Caco-2 (cell line): ENCODE data around the gene SRRM2. TPM values are rescaled to one million over a fixed set of nuclear protein-coding genes. Genes with fewer than 3 reads are reported as not detected.

Experiments
- BruUV-seq: library from RNA; stranded (reverse); fragments of 400-500 nt; replicated peaks from 2 replicates; lab custom pipeline; 2021; lab: Mats Ljungman, UMichigan
- CTCF ChIA-PET: fragments of 300-600 bp; sonication (Branson Sonifier 250); formaldehyde crosslinking; loops from one replicate; lab custom pipeline; 2022; ENCODE audit warnings: antibody characterized with exemption; lab: Charles Lee
- POLR2A ChIA-PET: fragments of 300-600 bp; sonication (Branson Sonifier 250); formaldehyde crosslinking; loops from one replicate; lab custom pipeline; 2022; ENCODE audit warnings: antibody characterized with exemption; lab: Charles Lee
- DNase-seq, 2 experiments: peaks; one replicate each; pipeline versions ENCODE4 v3.0.0 to v3.0.0-alpha.2; 2020 to 2022
- H3K27me3 ChIP-seq: replicated peaks from 2 replicates; pipeline ENCODE4 v1.6.0; 2011; ENCODE audit warnings: low read length; ENCODE audit not compliant: control insufficient read depth, insufficient read depth
- H3K36me3 ChIP-seq: 2 replicates; pipeline ENCODE4 v1.5.1; 2011; ENCODE audit warnings: low read length; ENCODE audit not compliant: control insufficient read depth, insufficient read depth
- H3K4me1 ChIP-seq: fragments of 250-450 bp; sonication (Bioruptor Pico); 2 replicates; pipeline ENCODE4 v1.5.1; 2020; ENCODE audit warnings: mild to moderate bottlenecking
- H3K4me3 ChIP-seq: 2 replicates; pipeline ENCODE4 v1.5.1; 2011; ENCODE audit warnings: low read depth, mild to moderate bottlenecking, control low read depth, low read length
- H3K9me3 ChIP-seq: fragments of 250-450 bp; sonication (Bioruptor Pico); 2 replicates; pipeline ENCODE4 v1.5.1; 2020; ENCODE audit warnings: mild to moderate bottlenecking, moderate library complexity
- H3K27ac Mint-ChIP-seq: one replicate; pipeline ENCODE4 v1.8.0; 2022; ENCODE audit warnings: mixed read lengths; ENCODE audit not compliant: unreplicated experiment
- H3K27me3 Mint-ChIP-seq: one replicate; pipeline ENCODE4 v1.8.0; 2022; ENCODE audit warnings: mixed read lengths; ENCODE audit not compliant: insufficient read depth, unreplicated experiment
- H3K36me3 Mint-ChIP-seq: one replicate; pipeline ENCODE4 v1.8.0; 2022; ENCODE audit warnings: mild to moderate bottlenecking, mixed read lengths; ENCODE audit not compliant: insufficient read depth, unreplicated experiment
- H3K4me1 Mint-ChIP-seq: one replicate; pipeline ENCODE4 v1.8.0; 2022; ENCODE audit warnings: low read depth, mixed read lengths; ENCODE audit not compliant: unreplicated experiment
- H3K4me3 Mint-ChIP-seq: one replicate; pipeline ENCODE4 v1.8.0; 2022; ENCODE audit warnings: mild to moderate bottlenecking, moderate library complexity, mixed read lengths; ENCODE audit not compliant: unreplicated experiment
- H3K9me3 Mint-ChIP-seq: one replicate; pipeline ENCODE4 v1.8.0; 2022; ENCODE audit warnings: mixed read lengths; ENCODE audit not compliant: unreplicated experiment
- CTCF ChIP-seq, 2 experiments: fragments of 200-600 bp in 1 of 2; IDR thresholded peaks; 1 replicate in 1 of 2; 2 replicates in 1 of 2; pipeline versions ENCODE4 v1.5.1 to v1.8.0; 2011 to 2022; ENCODE audit warnings: antibody characterized with exemption in 1 of 2, control low read depth in 1 of 2, inconsistent platforms in 1 of 2, low read depth in 1 of 2, low read length in 1 of 2, mild to moderate bottlenecking in 1 of 2, moderate library complexity in 1 of 2; ENCODE audit not compliant: insufficient read depth in 1 of 2, severe bottlenecking in 1 of 2, unreplicated experiment in 1 of 2
- intact Hi-C: fragments of 100-400 bp; cut with micrococcal nuclease; formaldehyde crosslinking; loops from one replicate; pipeline ENCODE4 v1.10.0; 2022; ENCODE audit not compliant: unreplicated experiment
- total RNA-seq: library from RNA; stranded (reverse); gene quantifications from 2 replicates; pipeline ENCODE4 v1.2.3, GENCODE V29; 2022

SRRM2 gene
- total RNA-seq, 1 experiment from 2014 or later, result 332 TPM

- Mint-ChIP-seq H3K4me3 (no peak overlapping the region), H3K9me3 (no peaks in the 10 kb centered on the region), H3K27ac (no peak overlapping the region), H3K4me1 (peaks cover 16% of the 10 kb centered on the region), H3K36me3 (peaks cover 4% of the 10 kb centered on the region), H3K27me3 (no peaks in the 10 kb centered on the region)
- H3K27me3 ChIP-seq, result no peaks in the 10 kb centered on the region
- POLR2A ChIA-PET, result interaction anchor here (0.7 kb wide), 1 partner anchor 85 kb away, joined by 5 read pairs; no protein-coding TSS in a partner anchor
- no peak for TF ChIP-seq CTCF (IDR thresholded peaks at IDR 0.05; ENCODE audit: insufficient read depth in 1 of 2, low read depth in 1 of 2, low read length in 1 of 2, severe bottlenecking in 1 of 2, unreplicated experiment in 1 of 2)
- peaks cover 22% of the 10 kb centered on the region for H3K4me1 ChIP-seq
- no peak overlapping the region for H3K4me3 ChIP-seq
- H3K9me3 ChIP-seq, result no peaks in the 10 kb centered on the region
- H3K36me3 ChIP-seq, result no peaks in the 10 kb centered on the region
- CTCF ChIA-PET, result no interaction called here
- no TSS peak for BruUV-seq
- DNase-seq, result no peak
- intact Hi-C loops, result loop anchor here (5.0 kb wide), 1 partner anchor 56 kb away; no protein-coding TSS in a partner anchor
Measured at GRCh38 chr16:2791174-2791573, 38.7 kb downstream of the SRRM2 start.

- CTCF ChIA-PET, result no interaction called here
- peaks cover 26% of the 10 kb centered on the region for H3K4me1 ChIP-seq
- no peak overlapping the region for H3K4me3 ChIP-seq
- no TSS peak for BruUV-seq
- POLR2A ChIA-PET, result no interaction called here
- Mint-ChIP-seq H3K4me3 (no peak overlapping the region), H3K9me3 (no peaks in the 10 kb centered on the region), H3K27me3 (no peaks in the 10 kb centered on the region), H3K27ac (no peak overlapping the region), H3K36me3 (peaks cover 4% of the 10 kb centered on the region), H3K4me1 (peaks cover 25% of the 10 kb centered on the region)
- no peaks in the 10 kb centered on the region for H3K27me3 ChIP-seq
- no peak for DNase-seq
- no peak for TF ChIP-seq CTCF (IDR thresholded peaks at IDR 0.05; ENCODE audit: insufficient read depth in 1 of 2, low read depth in 1 of 2, low read length in 1 of 2, severe bottlenecking in 1 of 2, unreplicated experiment in 1 of 2)
- H3K36me3 ChIP-seq, result no peaks in the 10 kb centered on the region
- H3K9me3 ChIP-seq, result no peaks in the 10 kb centered on the region
- intact Hi-C loops, result loop anchor here (5.0 kb wide), 1 partner anchor 54 kb away; no protein-coding TSS in a partner anchor
Measured at GRCh38 chr16:2792940-2793339, 40.5 kb downstream of the SRRM2 start.

GRCh38 chr16:2795395-2796143, 43.1 kb downstream of the SRRM2 start:
- Mint-ChIP-seq H3K4me3 (no peak overlapping the region), H3K4me1 (peaks cover 33% of the 10 kb centered on the region), H3K27me3 (no peaks in the 10 kb centered on the region), H3K9me3 (no peaks in the 10 kb centered on the region), H3K36me3 (peaks cover 4% of the 10 kb centered on the region), H3K27ac (peak overlapping the region; percentile 11)
- ChIA-PET CTCF (interaction anchor here (0.6 kb wide), 1 partner anchor 43 kb away, joined by 3 read pairs; no protein-coding TSS in a partner anchor), POLR2A (no interaction called here)
- no peak for DNase-seq
- Histone ChIP-seq H3K36me3 (no peaks in the 10 kb centered on the region), H3K9me3 (no peaks in the 10 kb centered on the region), H3K4me3 (no peak overlapping the region), H3K27me3 (no peaks in the 10 kb centered on the region), H3K4me1 (peaks cover 44% of the 10 kb centered on the region)
- no TSS peak for BruUV-seq
- TF ChIP-seq CTCF (IDR thresholded peaks at IDR 0.05; ENCODE audit: insufficient read depth in 1 of 2, low read depth in 1 of 2, low read length in 1 of 2, severe bottlenecking in 1 of 2, unreplicated experiment in 1 of 2), result no peak
- intact Hi-C loops, result loop anchor here (5.0 kb wide), 1 partner anchor 42 kb away; no protein-coding TSS in a partner anchor
